SK-N-SH (cell line): Measurements from ENCODE around the gene CCDC81. TPM values are rescaled to one million over a fixed set of nuclear protein-coding genes. Genes with fewer than 3 reads are reported as not detected.

Experiments used
- CTCF ChIA-PET: fragments of 300-600, 350-600 bp; formaldehyde crosslinking; extraction: SDS; loops from one replicate; lab custom pipeline; 2021; lab: Yijun Ruan, JAX
- POLR2A ChIA-PET: fragments of 350-600 bp; sonication (Branson Sonifier 250); formaldehyde crosslinking; extraction: SDS; loops from one replicate; lab custom pipeline; 2020; ENCODE audit warnings: antibody characterized with exemption, inconsistent platforms; lab: Yijun Ruan, JAX
- DNase-seq: peaks from one replicate; pipeline ENCODE4 v3.0.0; 2012
- H2AFZ ChIP-seq: fragments of 200-600 bp; sonication (generic); 2 replicates; pipeline ENCODE4 v1.8.1; 2016; ENCODE audit warnings: antibody characterized with exemption, mild to moderate bottlenecking, low read depth
- H3F3A ChIP-seq: fragments of 200-600 bp; sonication (generic); replicated peaks from 2 replicates; pipeline ENCODE3; 2016; ENCODE audit warnings: antibody characterized with exemption, mild to moderate bottlenecking; ENCODE audit not compliant: insufficient read depth
- H3K27ac ChIP-seq, 2 experiments: fragments of 200-500 bp in 1 of 2; fragments of 200-600 bp in 1 of 2; sonication (Bioruptor generic) in 1 of 2; sonication (generic), shearing (Covaris generic) in 1 of 2; 2 replicates each; pipeline versions ENCODE4 v1.5.1 to v1.6.1; 2014 to 2016; ENCODE audit warnings: low read depth in 2 of 2, inconsistent platforms in 1 of 2, low read length in 1 of 2, mild to moderate bottlenecking in 1 of 2, mixed read lengths in 1 of 2
- H3K27me3 ChIP-seq: fragments of 200-600 bp; sonication (generic), shearing (Covaris generic); 2 replicates; pipeline ENCODE4 v1.6.1; 2016; ENCODE audit warnings: mixed run types; ENCODE audit not compliant: insufficient read depth
- H3K36me3 ChIP-seq, 2 experiments: fragments of 200-500 bp in 1 of 2; fragments of 200-600 bp in 1 of 2; sonication (Bioruptor generic) in 1 of 2; sonication (generic) in 1 of 2; replicated peaks in 1 of 2; 2 replicates each; pipeline versions ENCODE3 to v1.5.1; 2014 to 2016; ENCODE audit warnings: low read length in 1 of 2, mild to moderate bottlenecking in 1 of 2; ENCODE audit not compliant: insufficient read depth in 2 of 2, control insufficient read depth in 1 of 2
- H3K4me1 ChIP-seq, 2 experiments: fragments of 200-500 bp in 1 of 2; fragments of 200-600 bp in 1 of 2; sonication (Bioruptor generic) in 1 of 2; sonication (generic), shearing (Covaris generic) in 1 of 2; 2 replicates each; pipeline versions ENCODE4 v1.5.1 to v1.6.1; 2014 to 2016; ENCODE audit warnings: low read depth in 1 of 2, low read length in 1 of 2, mixed run types in 1 of 2; ENCODE audit not compliant: insufficient read depth in 2 of 2, control insufficient read depth in 1 of 2
- H3K4me2 ChIP-seq: fragments of 200-600 bp; sonication (generic), shearing (Covaris generic); 2 replicates; pipeline ENCODE4 v1.6.1; 2017; ENCODE audit warnings: mixed run types
- H3K4me3 ChIP-seq, 2 experiments: fragments of 200-500 bp in 1 of 2; fragments of 200-600 bp in 1 of 2; sonication (Bioruptor generic) in 1 of 2; sonication (generic), shearing (Covaris generic) in 1 of 2; 2 replicates each; pipeline versions ENCODE4 v1.5.1 to v1.8.1; 2014 to 2016; ENCODE audit warnings: low read depth in 2 of 2, inconsistent platforms in 1 of 2, low read length in 1 of 2, mild to moderate bottlenecking in 1 of 2, mixed read lengths in 1 of 2, moderate library complexity in 1 of 2
- H3K79me2 ChIP-seq: fragments of 200-600 bp; sonication (generic); 2 replicates; pipeline ENCODE4 v1.8.1; 2017; ENCODE audit warnings: mild to moderate bottlenecking; ENCODE audit not compliant: insufficient read depth
- H3K9ac ChIP-seq: fragments of 200-600 bp; sonication (generic); 2 replicates; pipeline ENCODE4 v1.6.1; 2017; ENCODE audit warnings: mixed run types
- H3K9me2 ChIP-seq: fragments of 200-600 bp; sonication (generic); 2 replicates; pipeline ENCODE4 v1.6.1; 2017; ENCODE audit warnings: mixed run types
- H3K9me3 ChIP-seq: fragments of 200-600 bp; sonication (generic); 2 replicates; pipeline ENCODE4 v1.6.1; 2017; ENCODE audit warnings: mixed run types, mild to moderate bottlenecking, moderate library complexity
- H4K20me1 ChIP-seq: fragments of 200-600 bp; sonication (generic); 2 replicates; pipeline ENCODE4 v1.6.1; 2017; ENCODE audit warnings: mild to moderate bottlenecking, mixed run types; ENCODE audit not compliant: insufficient read depth
- CHD2 ChIP-seq: fragments of 150-350 bp; IDR thresholded peaks from 2 replicates; pipeline ENCODE4 v1.6.1; 2018; ENCODE audit warnings: low read length; ENCODE audit not compliant: partially characterized antibody
- EP300 ChIP-seq, 2 experiments: IDR thresholded peaks; 2 replicates each; pipeline versions ENCODE4 v1.4.0 to v1.6.1; 2012; ENCODE audit warnings: borderline replicate concordance in 1 of 2, low read depth in 1 of 2, low read length in 1 of 2
- FOXJ3 ChIP-seq: sonication (generic); formaldehyde crosslinking; IDR thresholded peaks from 2 replicates; pipeline ENCODE4 v1.5.1; 2020; ENCODE audit warnings: mild to moderate bottlenecking, missing genetic modification reagents
- FOXM1 ChIP-seq: IDR thresholded peaks from 2 replicates; pipeline ENCODE4 v1.4.0; 2012; ENCODE audit warnings: low read depth, mild to moderate bottlenecking
- JUND ChIP-seq: IDR thresholded peaks from 2 replicates; pipeline ENCODE4 v1.4.0; 2012
- MAX ChIP-seq: IDR thresholded peaks from 2 replicates; pipeline ENCODE4 v1.4.0; 2012; ENCODE audit warnings: low read depth
- NRF1 ChIP-seq: IDR thresholded peaks from 2 replicates; pipeline ENCODE4 v1.6.1; 2012; ENCODE audit warnings: low read depth, mild to moderate bottlenecking, low read length
- PBX3 ChIP-seq: IDR thresholded peaks from 2 replicates; pipeline ENCODE4; 2012
- POLR2AphosphoS5 ChIP-seq: IDR thresholded peaks from 2 replicates; pipeline ENCODE4 v1.6.1; 2012; ENCODE audit warnings: low read depth, low read length
- RCOR1 ChIP-seq: fragments of 150-350 bp; IDR thresholded peaks from 2 replicates; pipeline ENCODE4 v1.6.1; 2017; ENCODE audit warnings: antibody characterized with exemption, low read length
- RFX5 ChIP-seq: IDR thresholded peaks from 2 replicates; pipeline ENCODE4 v1.6.1; 2012; ENCODE audit warnings: mild to moderate bottlenecking, improper control_type of control experiment, low read length
- SMC3 ChIP-seq: IDR thresholded peaks from 2 replicates; pipeline ENCODE4 v1.6.1; 2012; ENCODE audit warnings: low read depth, low read length, improper control_type of control experiment
- TCF12 ChIP-seq: IDR thresholded peaks from 2 replicates; pipeline ENCODE4 v1.4.0; 2012
- TEAD4 ChIP-seq: IDR thresholded peaks from 2 replicates; pipeline ENCODE4 v1.4.0; 2012; ENCODE audit warnings: mild to moderate bottlenecking, borderline replicate concordance; ENCODE audit not compliant: insufficient read depth
- USF1 ChIP-seq: IDR thresholded peaks from 2 replicates; pipeline ENCODE4 v1.4.0; 2012; ENCODE audit warnings: low read depth, borderline replicate concordance
- USF2 ChIP-seq: fragments of 150-350 bp; IDR thresholded peaks from 2 replicates; pipeline ENCODE4 v1.6.1; 2017; ENCODE audit warnings: antibody characterized with exemption, low read length, low read depth, borderline replicate concordance
- WGBS: methylation state at CpG from one replicate; pipeline ENCODE4 v1.1.6; 2017; ENCODE audit warnings: low lambda C conversion rate; 5-methylcytosine and 5-hydroxymethylcytosine counted together
- polyA plus RNA-seq, 3 experiments: library from polyadenylated mRNA; depleted of rRNA; stranded (reverse); fragments of >200 nt; gene quantifications; 2 replicates each; pipeline ENCODE4 v1.2.3, GENCODE V29; 2012

Gene CCDC81
- polyA plus RNA-seq, 1 of the 3 experiments (the other 2 are of a cell fraction) = 0.49 TPM

GRCh38 chr11:86383041-86383955 is 8.6 kb downstream of the CCDC81 start:
- Histone ChIP-seq H3K27ac (peak overlapping the region in 1 of 2 experiments; percentile 75; a peak in 1 of 4 replicates), H3K36me3 (no peaks in the 10 kb centered on the region), H4K20me1 (no peaks in the 10 kb centered on the region), H3K79me2 (no peaks in the 10 kb centered on the region), H3K9me3 (no peaks in the 10 kb centered on the region; the same call in 1 of the 2 replicates), H3K27me3 (no peaks in the 10 kb centered on the region), H3K9ac (no peak overlapping the region), H3K4me1 (peaks cover 0 to 2% of the 10 kb centered on the region in 2 experiments; a peak in 1 of 4 replicates), H3K4me3 (no peak overlapping the region), H3K4me2 (no peak overlapping the region), H2AFZ (peak overlapping the region; percentile 70; the same call in 1 of the 2 replicates), H3F3A (peaks cover 4% of the 10 kb centered on the region), H3K9me2 (no peaks in the 10 kb centered on the region)
- ChIA-PET POLR2A (no interaction called here), CTCF (interaction anchor here (0.7 kb wide), 1 partner anchor 638 kb away, joined by 3 read pairs; no protein-coding TSS in a partner anchor)
- no peak for DNase-seq
- 64% methylated on average over 5 of the region's 5 CpGs for WGBS
- TF ChIP-seq FOXM1 (no peak), POLR2AphosphoS5 (no peak), USF1 (no peak), TCF12 (peak; percentile 31; the same call in 1 of the 2 replicates), RFX5 (no peak), PBX3 (no peak), FOXJ3 (CRISPR knock-in tag) (no peak), USF2 (no peak)

- H2AFZ ChIP-seq = no peak overlapping the region
- no peak overlapping the region for H3K27ac ChIP-seq
- CTCF ChIA-PET = interaction anchor here (1.1 kb wide), 1 partner anchor 25 kb away, joined by 3 read pairs; no protein-coding TSS in a partner anchor
- no peak for DNase-seq
- POLR2A ChIA-PET = no interaction called here
- no peak overlapping the region for H3K9ac ChIP-seq
- no peaks in the 10 kb centered on the region for H3K9me2 ChIP-seq
- H3K27me3 ChIP-seq = no peaks in the 10 kb centered on the region
- H3K79me2 ChIP-seq = no peaks in the 10 kb centered on the region
- no peak overlapping the region for H3K4me2 ChIP-seq
- peaks cover 0 to 2% of the 10 kb centered on the region in 2 experiments; a peak in 1 of 4 replicates for H3K4me1 ChIP-seq
- peaks cover 4% of the 10 kb centered on the region for H3F3A ChIP-seq
- no peaks in the 10 kb centered on the region for H3K36me3 ChIP-seq
- no peaks in the 10 kb centered on the region for H3K9me3 ChIP-seq
- TF ChIP-seq EP300 (IDR thresholded peaks at IDR 0.05; ENCODE audit: borderline replicate concordance in 1 of 2, low read depth in 1 of 2, low read length in 1 of 2) (no peak), JUND (no peak), MAX (no peak), USF1 (no peak), TCF12 (no peak), RCOR1 (no peak), TEAD4 (no peak), NRF1 (no peak), SMC3 (no peak), CHD2 (no peak)
- H3K4me3 ChIP-seq = no peak overlapping the region
- 98% methylated on average over 2 of the region's 2 CpGs for WGBS
- H4K20me1 ChIP-seq = no peaks in the 10 kb centered on the region
Measured at GRCh38 chr11:86386283-86386682, 11.6 kb downstream of the CCDC81 start.
